CD4-positive, alpha-beta T cell treated with Interleukin-17A for 1 hour (primary cell): ENCODE results near the gene RHOBTB3.

Experiments
- DNase-seq: peaks from one replicate; pipeline ENCODE4 v3.0.0-alpha.2; 2020

Gene RHOBTB3

DNA sequence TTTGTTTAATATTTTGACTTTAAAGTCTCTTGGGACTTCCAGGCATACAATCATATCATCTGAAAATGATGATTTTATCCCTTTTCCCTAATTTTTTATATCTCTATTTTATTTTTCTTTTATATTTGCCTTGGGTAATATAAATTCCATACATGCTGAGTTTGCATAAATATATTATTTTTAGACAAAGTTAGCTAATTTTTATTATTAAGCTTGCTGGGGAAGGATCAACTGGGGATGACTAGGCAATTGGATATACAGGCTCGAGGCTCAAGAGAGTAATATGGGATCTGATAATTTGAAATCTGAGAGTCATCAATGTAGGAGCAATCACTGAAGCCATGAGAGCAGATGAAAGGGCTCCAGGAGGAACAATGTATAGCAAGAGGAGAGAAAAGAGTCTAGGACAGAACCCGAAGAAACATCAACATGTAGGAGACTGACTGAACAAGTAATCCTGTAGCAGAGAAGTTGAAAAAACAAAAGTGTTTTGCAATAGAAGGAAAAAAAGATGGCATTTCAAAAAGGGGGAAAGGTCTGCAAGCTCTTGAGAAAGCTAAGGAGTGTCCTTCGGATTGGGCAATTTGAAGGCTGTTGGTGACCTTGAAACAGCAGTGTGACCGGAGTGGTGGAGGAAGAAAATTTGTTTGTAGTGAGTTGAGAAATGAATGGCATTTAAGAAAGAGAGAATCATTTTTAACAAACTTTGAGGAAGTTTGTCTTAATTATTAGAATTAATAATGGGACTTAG is 17.0 kb upstream of the RHOBTB3 start:
- no peak for DNase-seq

DNA sequence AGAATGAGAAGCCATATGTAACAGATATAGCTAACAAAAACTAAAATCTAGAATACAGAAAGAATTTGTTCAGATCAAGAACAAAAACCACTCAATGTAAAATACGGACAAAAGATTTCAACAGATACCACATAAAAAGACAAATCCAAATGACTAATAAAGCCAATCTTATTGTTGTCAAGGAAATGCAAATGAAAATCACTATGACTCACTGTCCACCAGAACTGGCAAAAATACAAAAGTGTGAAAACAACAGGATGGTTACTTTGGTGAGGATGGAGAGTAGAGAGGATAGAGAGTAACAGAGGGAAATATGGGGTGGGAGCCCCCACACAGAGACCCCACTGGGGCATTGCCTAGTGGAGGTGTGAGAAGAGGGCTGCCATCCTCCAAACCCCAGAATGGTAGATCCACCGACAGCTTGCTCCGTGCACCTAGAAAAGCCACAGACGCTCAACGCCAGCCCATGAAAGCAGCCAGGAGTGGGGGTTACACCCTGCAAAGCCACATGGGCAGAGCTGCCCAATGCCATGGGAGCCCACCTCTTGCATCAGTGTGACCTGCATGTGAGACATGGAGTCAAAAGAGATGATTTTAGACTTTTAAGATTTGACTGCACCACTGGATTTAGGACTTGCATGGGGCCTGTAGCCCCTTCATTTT is 15.2 kb upstream of the RHOBTB3 start:
- no peak for DNase-seq

DNA sequence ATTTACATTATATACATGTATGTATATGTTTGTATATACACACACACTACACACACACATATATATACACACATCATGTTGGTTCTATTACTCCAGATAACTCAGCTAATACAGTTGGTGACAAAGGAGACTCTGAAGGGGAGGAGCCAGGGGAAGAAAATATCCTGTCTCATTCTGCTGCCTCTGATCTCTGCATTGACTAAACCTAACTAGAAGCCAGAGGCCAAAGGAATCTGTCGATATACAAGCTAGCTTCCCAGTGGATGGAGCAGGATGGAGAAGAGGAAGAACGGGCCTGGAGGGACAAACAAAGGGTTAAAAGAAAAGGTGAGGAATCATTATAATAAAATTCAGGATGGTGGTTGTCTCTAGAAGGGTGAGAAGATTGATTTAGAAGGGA is 13.7 kb upstream of the RHOBTB3 start:
- no peak for DNase-seq

DNA sequence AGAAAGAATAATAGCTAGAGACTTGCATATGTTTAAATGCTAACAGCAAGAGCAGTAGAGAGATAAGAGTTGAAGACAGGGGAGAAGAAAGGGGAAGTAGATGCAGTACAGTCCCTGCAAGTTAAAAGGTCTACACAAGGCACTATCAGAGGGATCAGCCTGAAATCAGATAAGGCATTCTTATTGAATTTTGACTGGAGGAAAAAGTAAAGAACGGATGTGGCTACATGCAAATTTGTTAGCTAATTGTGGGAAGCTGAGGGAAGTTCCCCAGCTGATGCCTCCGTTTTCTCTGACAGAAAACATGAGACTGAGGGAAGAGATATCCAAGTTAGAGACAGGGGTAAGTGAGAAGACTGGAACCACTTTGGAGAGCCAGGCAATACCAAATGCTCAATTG is 12.9 kb upstream of the RHOBTB3 start:
- peak; percentile 63 for DNase-seq

DNA sequence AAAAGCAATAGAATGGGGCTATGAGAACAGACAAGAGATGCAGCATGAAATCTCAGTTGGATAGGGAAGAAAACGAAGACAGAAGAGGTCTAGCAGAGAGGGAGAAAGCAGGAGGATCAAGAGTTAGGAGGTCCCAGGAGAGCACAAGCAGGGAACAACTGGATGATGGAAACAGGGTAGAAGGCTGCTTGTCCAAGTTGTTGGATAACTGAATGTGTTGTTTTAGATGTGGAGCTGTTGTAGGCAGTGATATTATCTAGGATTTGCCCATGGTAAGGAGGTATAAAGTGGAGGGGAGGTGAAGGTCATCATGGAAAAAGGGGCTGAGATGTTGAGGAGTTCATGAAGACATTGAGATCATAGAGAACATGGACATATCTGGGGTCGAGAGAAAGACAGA is 12.4 kb upstream of the RHOBTB3 start:
- DNase-seq, result no peak

DNA sequence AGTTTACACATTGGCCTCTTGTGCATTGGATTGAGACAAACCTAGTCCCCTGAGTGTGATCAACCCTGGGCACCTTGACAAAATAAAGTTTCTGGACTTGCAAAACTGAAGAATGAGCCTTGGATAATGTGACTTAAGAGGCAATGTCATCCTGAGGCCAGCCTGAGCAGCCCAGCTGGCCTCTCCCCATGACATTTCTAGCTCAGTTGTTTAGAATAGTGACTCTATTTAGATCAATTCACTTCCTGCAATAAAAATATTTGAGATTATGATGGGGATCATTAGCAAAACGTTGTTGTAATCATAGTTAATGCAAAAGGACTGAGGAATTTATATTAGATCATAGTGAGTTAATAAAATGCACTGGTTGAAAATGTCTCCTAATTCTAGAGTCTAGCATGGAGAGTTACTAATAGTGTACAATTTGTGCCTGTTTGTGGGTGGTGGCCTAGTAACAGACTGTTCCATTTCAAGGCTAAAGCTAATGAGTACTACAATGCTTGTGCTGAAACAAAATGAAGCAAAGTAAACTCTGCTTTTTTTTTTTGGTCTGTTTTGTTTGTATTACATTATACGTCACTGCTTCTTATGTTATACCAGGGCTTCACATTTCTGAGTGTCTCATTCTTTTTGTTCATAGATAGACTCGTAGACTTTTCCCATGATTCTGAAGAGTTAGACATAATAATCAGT is 10.9 kb upstream of the RHOBTB3 start:
- DNase-seq, result no peak

DNA sequence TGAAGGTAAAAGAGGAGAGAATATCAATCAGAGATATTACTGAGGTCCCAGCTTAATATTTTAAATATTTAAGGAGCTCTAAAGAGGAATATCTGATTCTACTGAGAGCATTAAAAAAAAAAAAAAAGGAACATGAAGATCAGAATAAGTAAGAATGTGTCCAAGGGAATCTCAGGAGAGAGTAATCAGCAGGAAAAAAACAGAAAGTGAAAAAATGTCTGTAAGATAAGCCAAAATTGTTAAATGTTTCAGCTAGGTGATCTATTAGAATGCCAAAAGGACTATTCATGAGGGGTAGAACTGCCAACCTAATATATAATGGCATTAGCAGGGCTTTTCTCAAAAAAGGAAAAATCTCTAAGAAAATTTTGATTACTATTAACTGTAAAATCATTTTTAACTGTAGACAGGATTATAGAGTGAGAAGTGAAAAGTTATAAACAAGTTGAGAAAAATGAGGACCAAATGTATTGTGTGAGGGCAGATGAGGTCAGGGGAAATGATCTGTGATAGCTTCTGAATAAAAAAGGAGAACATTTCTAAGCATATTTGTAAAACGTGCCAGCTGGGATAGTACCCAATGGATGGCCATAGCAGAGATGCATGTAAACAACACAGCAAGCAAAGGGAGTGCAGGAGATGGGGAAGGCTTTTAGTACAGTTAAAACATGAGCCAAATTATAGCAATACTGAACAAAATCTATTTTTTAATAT is 9.4 kb upstream of the RHOBTB3 start:
- no peak for DNase-seq

DNA sequence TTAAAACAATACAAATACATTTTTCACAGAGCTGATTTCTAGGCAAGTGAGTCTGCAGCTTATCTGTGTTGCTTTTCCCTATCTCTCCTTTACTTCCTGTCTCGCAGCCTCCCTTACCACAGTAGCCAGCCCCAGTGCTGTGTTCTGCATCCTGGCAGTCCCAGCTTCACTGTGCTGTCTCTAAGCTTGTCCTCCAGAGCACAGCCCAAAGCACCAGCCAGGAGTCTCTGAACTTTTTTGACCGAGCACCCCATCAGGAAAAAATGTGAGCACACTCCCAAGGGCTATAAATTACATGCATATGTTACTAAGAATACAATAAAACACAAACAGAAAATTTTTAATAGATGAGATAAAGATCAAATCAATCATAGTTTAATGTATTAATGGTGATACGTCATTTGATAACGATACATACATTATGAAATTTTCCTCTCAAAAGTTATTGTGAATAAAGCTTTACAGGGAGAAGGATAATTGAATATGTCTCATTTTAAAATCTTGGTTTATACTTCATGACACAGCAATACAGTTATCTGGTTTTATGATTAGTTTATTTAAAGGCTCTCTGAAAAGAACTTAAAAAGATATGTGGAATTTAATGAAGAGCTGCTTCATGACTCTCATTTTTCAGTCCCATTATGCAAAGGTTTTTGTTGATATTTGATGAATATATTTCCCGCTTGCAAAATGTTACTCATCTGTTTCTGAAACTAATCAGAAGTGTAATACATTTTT is 7.3 kb upstream of the RHOBTB3 start:
- DNase-seq, result no peak

DNA sequence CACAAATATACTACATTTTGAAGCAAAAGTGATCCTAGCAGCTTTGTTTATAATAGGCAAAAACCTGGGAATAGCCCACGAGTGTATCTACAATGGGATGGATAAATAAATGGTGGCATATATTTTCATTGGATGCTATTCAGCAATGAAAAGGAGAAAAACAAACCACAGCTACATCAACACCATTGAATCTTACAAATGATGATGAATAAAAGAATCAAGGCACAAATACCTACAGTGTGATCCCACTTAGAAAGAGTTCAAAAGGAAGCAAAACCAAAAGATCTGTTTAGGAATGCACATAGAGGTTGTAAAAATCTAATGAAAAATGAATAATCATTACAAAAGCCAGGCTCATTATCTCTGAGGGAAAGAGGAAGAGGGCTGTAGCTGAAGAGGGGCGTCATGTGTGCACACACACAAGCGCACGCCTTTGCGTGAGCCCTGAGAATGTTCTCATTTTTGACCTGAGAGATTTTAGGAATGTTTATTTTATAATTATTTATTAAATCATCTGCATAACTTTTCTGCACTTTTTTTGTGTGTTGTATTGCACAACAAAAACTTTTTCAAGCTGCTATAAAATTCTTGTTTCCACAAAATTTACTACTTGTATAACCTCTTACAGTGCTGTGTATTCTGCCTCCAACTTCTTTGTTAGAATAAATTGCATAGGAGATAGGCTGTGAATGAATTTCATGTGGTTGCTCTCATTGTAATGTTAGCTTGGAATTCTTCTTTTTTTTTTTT is 5.9 kb upstream of the RHOBTB3 start:
- no peak for DNase-seq

DNA sequence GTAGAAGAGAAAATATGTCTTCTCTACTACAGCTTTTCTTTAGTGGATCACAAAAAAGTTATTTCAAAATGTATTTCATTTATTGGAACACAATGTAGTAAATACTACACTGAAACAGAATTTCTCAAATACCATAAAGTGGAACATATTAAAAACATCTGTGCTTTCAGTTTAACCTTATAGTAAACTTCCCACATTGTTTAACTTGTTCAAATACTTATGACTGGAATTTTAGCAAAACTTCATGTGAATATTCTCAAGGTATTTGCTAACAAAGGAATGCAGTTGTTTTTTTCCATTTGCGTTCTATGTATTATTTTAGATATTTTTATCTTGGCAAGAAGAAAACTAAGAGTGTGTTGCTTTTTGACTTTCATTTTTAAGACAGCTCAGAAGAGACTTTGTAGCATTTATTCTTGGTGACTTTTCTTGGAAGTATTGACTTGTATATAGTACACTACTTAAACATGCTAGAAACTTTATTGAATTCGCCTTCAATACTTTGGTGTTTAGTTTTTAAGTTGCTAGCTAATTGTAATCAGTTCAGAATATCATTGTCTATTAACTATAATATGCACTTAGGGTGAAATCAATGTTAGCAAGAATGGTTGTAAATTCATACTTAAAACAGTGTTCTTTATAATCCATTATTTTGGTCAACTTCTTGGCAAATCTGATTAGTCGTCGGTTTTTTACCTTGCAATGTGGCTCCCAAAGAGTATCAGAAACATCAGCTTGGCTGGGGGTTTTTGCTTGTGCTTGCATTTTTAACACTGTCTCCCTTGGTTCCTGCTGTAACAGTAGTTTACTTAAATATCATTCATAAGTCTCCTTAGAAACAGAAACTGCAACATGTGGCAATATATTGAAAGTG is 5.0 kb upstream of the RHOBTB3 start:
- DNase-seq, result no peak

DNA sequence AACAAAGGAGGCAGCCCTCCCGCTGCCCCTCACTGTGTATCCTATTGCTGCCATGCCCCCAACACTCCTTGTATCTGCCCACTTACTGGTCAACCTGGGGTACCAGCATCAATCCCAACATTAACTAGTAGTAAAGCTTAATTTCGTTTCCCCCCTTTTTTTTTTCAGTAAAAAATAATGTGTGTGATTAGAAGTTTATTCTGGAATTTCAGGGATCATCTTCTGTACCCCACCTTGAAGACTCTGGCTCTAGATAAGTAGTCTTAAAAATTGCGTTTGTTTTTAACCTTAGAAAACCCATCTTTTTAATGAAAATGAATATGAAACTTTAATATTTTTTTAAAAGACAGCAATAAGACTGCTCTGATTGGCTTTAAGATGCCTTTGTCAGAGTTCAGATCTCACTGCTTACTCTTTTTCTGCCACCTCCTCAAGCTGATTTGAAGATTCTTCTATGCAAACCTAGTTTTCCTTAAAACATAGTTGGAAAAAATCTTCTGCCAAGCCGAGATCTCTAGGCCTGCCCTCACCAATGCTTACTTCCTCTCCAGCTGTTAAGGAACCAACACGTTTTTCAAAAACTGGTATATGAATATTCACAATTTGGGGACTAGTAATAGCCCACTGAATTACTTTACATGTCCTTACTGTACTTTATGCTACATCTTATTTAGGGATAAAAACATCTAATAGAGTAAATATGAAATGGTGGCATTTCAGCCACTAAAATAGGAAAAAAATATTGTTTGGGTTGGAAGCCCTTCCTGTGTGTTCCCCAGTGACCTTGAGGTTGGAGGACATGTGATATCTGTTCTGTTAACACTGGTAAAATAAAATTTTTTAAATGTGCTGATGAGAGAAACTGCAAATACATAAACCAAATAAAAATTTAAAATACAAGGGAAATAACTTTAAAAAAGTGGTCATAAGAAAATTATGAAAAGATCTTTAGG is 4.0 kb upstream of the RHOBTB3 start:
- no peak for DNase-seq

DNA sequence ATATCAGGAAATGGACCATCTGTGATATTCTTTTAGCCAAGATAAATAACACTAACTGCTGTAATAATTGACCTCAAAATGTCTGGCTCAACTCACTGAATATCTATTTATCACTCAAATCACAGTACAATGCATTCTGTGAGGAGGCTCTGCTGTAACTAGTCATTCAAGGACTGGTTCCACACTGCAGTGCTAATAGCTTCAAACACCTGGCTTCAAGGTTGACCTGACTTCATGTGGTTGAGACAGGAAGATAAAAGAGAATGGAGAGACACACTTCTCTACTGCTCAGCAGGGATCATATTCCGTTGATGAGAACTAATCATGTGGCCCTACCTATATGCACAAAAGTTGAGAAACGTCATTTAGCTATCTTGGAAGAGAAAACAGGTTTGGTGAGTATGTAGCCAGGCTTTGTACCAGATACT is 3.4 kb upstream of the RHOBTB3 start:
- no peak for DNase-seq

DNA sequence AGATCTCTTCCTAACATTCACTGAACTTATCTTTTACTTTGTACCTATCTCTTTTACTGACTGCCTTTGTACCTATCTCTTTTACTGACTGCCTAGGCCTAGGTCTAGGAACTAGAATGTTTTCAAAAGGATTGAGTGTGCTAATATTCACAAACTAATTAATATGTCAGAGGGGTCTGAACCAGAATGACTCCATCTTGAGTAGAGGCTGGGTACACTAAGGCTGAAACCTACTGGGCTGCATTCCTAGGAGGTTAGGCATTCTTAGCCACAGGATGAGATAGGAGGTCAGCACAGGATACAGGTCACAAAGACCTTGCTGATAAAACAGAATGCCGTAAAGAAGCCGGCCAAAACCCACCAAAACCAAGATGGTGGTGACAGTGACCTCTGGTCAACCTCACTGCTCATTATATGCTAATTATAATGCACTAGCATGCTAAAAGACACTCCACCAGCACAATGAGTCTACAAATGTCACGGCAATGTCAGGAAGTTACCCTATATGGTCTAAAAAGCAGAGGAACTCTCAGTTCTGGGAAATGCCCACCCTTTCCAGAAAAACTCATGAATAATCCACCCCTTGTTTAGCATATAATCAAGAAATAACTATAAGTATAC is 2.5 kb upstream of the RHOBTB3 start:
- no peak for DNase-seq

DNA sequence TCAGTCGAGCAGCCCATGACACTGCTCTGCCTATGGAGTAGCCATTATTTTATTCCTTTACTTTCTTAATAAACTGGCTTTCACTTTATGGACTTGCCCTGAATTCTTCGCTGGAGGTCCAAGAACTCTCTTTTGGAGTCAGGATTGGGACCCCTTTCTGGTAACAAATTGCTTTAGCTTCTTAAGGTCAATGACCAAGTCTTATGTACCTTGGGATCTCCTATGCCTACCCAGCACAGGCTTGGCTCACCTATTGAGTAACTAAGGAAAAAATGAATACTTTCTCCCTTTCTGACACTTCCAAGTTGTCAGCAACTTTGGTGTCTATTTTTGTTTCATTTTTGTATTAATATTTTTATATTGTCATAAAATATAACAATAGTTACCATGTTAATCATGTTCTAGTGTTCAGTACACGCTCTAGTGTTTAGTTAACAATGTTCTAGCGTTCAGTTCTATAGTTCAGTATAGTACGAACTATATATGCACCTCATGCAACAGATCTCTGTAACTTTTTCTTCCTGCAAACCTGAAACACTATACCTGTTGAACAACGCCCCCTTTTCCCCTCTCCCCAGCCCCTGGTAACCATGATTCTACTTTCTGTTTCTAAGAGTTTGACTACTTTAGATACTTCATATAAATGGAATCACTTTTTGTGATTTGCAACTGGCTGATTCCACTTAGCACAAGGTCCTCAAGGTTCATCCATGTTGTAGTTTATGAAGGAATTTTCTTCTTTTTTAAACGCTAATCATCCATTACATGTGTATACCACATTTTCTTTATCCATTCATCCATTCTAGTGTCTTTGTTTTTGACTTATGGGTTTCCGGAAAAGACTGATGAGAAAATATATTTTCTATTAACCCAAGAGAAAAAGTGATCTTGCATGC is 1.8 kb upstream of the RHOBTB3 start:
- no peak for DNase-seq

DNA sequence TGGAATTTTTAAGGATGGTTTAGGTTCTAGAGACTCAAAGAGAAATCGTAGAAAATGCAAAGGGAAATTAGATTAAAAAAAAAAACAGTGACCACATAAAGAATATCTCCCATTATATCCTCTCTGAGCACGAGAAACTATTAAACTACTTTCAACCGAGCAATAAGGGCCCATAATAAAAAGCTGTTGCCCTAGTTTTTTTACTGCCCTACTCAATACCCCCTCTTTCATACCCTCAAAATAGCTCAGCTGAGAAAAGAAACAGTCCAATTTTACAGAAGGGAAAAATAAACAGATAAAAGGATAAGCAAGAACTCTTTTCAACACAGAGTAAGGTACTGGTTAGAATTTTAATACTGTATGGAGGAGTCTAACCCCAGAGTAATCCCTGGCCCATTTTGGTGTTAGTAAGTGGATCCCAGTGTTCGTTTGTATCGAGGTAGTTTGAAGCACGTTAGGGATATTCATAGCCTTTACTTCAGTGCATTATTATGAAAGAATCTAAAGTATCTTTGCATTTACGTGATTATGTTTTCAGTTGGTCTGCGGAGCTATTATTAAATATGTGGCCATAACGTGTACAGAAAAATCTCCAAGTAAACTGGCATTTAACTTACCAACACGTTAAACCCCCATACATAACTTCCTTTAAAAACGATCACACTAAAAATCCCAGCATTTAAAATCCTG is 980 bp upstream of the RHOBTB3 start:
- DNase-seq, result no peak

DNA sequence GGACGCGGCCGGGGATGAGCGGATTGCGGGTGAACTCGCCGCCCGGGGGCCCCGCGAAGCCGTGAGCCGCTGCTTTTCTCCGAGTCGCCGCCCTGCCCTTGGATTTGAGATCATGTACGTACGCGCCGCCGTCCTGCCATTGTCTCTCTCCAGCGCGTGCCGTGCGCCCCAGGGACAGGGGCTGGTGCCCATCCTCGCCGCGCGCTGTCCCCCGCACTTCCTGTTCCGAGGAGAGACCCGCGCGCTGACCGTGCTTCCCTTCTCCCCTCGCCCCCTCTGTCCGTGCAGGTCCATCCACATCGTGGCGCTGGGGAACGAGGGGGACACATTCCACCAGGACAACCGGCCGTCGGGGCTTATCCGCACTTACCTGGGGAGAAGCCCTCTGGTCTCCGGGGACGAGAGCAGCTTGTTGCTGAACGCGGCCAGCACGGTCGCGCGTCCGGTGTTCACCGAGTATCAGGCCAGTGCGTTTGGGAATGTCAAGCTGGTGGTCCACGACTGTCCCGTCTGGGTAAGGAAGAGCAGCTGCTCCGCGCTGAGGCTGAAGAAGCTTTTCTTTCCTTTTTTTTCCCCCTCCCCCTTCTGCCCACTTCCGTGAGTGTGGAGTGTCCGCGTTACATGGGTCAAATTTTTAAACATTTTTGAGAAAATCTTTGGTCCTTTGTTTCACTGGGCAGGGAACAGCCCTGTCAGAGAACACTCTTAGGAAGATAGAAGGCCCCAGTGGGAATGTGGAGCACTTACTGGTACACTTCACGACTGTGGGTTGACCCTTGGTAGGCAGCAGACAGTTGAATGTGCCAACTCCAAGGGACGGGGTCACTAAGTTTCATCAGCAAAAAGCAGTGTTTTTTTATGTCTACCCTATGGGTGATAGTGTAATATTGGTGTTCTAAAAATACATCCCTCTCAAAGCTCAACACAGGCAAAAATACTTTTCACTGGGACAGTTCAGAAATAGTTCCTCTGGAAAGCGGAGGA is 727 bp downstream of the RHOBTB3 start:
- peak; percentile 13 for DNase-seq
